Astrocyte (in vitro differentiated cells and primary cell): ENCODE measurements around the gene ADORA2A. TPM values are rescaled to one million over a fixed set of nuclear protein-coding genes. Genes with fewer than 3 reads are reported as not detected.

Experiments
- DNase-seq: peaks from one replicate; pipeline ENCODE4 v3.0.0-alpha.2; 2010; ENCODE audit warnings: low read depth
- FAIRE-seq: peaks from 2 replicates; lab custom pipeline; 2011; peaks lifted over from hg19 to GRCh38; lab: Jason Lieb, UNC
- H2AFZ ChIP-seq: 2 replicates; pipeline ENCODE4 v1.6.0; 2012; ENCODE audit warnings: low read depth, low read length, inconsistent platforms
- H3K27ac ChIP-seq: 2 replicates; pipeline ENCODE4 v1.5.1; 2011; ENCODE audit warnings: low read depth, low read length, inconsistent platforms
- H3K27me3 ChIP-seq: 2 replicates; pipeline ENCODE4 v1.6.0; 2011; ENCODE audit warnings: low read length, inconsistent platforms; ENCODE audit not compliant: insufficient read depth
- H3K36me3 ChIP-seq: 2 replicates; pipeline ENCODE4 v1.5.1; 2011; ENCODE audit warnings: low read length, inconsistent platforms; ENCODE audit not compliant: insufficient read depth
- H3K4me1 ChIP-seq: 2 replicates; pipeline ENCODE4 v1.5.1; 2011; ENCODE audit warnings: low read length, inconsistent platforms; ENCODE audit not compliant: insufficient read depth
- H3K4me2 ChIP-seq: 2 replicates; pipeline ENCODE4 v1.6.0; 2012; ENCODE audit warnings: low read length, inconsistent platforms
- H3K4me3 ChIP-seq: 2 replicates; pipeline ENCODE4 v1.5.1; 2011; ENCODE audit warnings: low read depth, mild to moderate bottlenecking, low read length, inconsistent platforms; ENCODE audit not compliant: insufficient read depth
- H3K79me2 ChIP-seq: 2 replicates; pipeline ENCODE4 v1.6.0; 2012; ENCODE audit warnings: mild to moderate bottlenecking, low read length, inconsistent platforms; ENCODE audit not compliant: insufficient read depth
- H3K9ac ChIP-seq: 2 replicates; pipeline ENCODE4 v1.6.0; 2012; ENCODE audit warnings: mild to moderate bottlenecking, low read length, inconsistent platforms
- H3K9me3 ChIP-seq: 2 replicates; pipeline ENCODE4 v1.5.1; 2012; ENCODE audit warnings: low read depth, mild to moderate bottlenecking, low read length, inconsistent platforms; ENCODE audit not compliant: insufficient read depth
- H4K20me1 ChIP-seq: 2 replicates; pipeline ENCODE4 v1.6.0; 2012; ENCODE audit warnings: low read length, inconsistent platforms; ENCODE audit not compliant: insufficient read depth
- H3K27ac Mint-ChIP-seq: one replicate; pipeline ENCODE4 v1.8.0; 2021; ENCODE audit warnings: mild to moderate bottlenecking, mixed read lengths; ENCODE audit not compliant: unreplicated experiment
- H3K27me3 Mint-ChIP-seq: one replicate; pipeline ENCODE4 v1.8.0; 2021; ENCODE audit warnings: low read depth, mixed read lengths; ENCODE audit not compliant: unreplicated experiment
- H3K36me3 Mint-ChIP-seq: one replicate; pipeline ENCODE4 v1.8.0; 2021; ENCODE audit warnings: low read depth, mixed read lengths; ENCODE audit not compliant: unreplicated experiment
- H3K4me1 Mint-ChIP-seq: one replicate; pipeline ENCODE4 v1.8.0; 2021; ENCODE audit warnings: low read depth, mixed read lengths; ENCODE audit not compliant: unreplicated experiment
- H3K4me3 Mint-ChIP-seq: one replicate; pipeline ENCODE4 v1.8.0; 2021; ENCODE audit warnings: mild to moderate bottlenecking, moderate library complexity, mixed read lengths; ENCODE audit not compliant: unreplicated experiment
- H3K9me3 Mint-ChIP-seq: one replicate; pipeline ENCODE4 v1.8.0; 2021; ENCODE audit warnings: mild to moderate bottlenecking, mixed read lengths; ENCODE audit not compliant: unreplicated experiment
- CTCF ChIP-seq: IDR thresholded peaks from 2 replicates; pipeline ENCODE4 v1.5.1; 2011; ENCODE audit warnings: low read depth, mild to moderate bottlenecking, inconsistent platforms, low read length, moderate library complexity; ENCODE audit not compliant: insufficient read depth
- EZH2 ChIP-seq: IDR thresholded peaks from 2 replicates; pipeline ENCODE4 v1.6.1; 2012; ENCODE audit warnings: mild to moderate bottlenecking, low read length, inconsistent platforms; ENCODE audit not compliant: insufficient read depth
- total RNA-seq: library from RNA; stranded (reverse); gene quantifications from 2 replicates; pipeline ENCODE4 v1.2.1, GENCODE V29; 2021

ADORA2A gene
- total RNA-seq, 1 donor from 2014 or later = 3.9 TPM

GRCh38 chr22:24411256-24412004, 16.0 kb upstream of the ADORA2A start:
- FAIRE-seq = no peak
- no peak overlapping the region for H3K4me3 Mint-ChIP-seq
- peaks cover 16% of the 10 kb centered on the region for H3K36me3 Mint-ChIP-seq
- H3K79me2 ChIP-seq = peaks cover 5% of the 10 kb centered on the region
- TF ChIP-seq CTCF = no peak
- TF ChIP-seq EZH2 = no peak
- no peak for DNase-seq
- no peak overlapping the region for H3K27ac Mint-ChIP-seq
- no peak overlapping the region for H3K27ac ChIP-seq
- no peak overlapping the region for H3K9ac ChIP-seq
- peaks cover 21% of the 10 kb centered on the region for H3K4me1 Mint-ChIP-seq
- H4K20me1 ChIP-seq = peaks cover 36% of the 10 kb centered on the region
- no peak overlapping the region for H3K4me3 ChIP-seq
- H3K9me3 ChIP-seq = no peaks in the 10 kb centered on the region
- no peaks in the 10 kb centered on the region for H3K27me3 Mint-ChIP-seq
- H3K9me3 Mint-ChIP-seq = no peaks in the 10 kb centered on the region
- H2AFZ ChIP-seq = no peak overlapping the region
- no peak overlapping the region for H3K4me2 ChIP-seq
- H3K4me1 ChIP-seq = peaks cover 17% of the 10 kb centered on the region
- H3K27me3 ChIP-seq = no peaks in the 10 kb centered on the region
- H3K36me3 ChIP-seq = peaks cover 7% of the 10 kb centered on the region

DNA sequence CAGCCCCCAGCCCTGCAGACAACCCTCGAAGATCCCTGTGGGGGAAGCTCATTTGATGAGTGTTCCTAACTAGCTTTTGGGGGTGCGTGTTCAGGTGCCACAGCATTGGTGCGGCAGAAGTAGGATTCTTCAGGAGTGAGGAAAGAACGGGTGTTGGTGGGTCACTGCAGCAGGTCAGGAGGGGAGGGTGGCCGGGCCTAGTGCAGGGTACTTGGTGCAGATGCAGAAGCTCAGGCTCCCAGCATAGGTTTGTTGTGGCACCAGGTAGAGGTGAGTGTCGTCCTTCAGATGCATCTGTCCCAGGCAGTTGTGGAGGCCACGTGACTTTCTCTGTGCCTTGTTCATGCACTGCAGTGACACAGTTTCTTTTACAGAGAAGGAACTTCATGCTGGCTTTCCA, 15.1 kb upstream of the ADORA2A start:
- Histone ChIP-seq H2AFZ (no peak overlapping the region), H3K4me3 (no peak overlapping the region), H4K20me1 (peaks cover 34% of the 10 kb centered on the region), H3K9ac (no peak overlapping the region), H3K36me3 (peaks cover 7% of the 10 kb centered on the region), H3K9me3 (no peaks in the 10 kb centered on the region), H3K4me2 (no peak overlapping the region), H3K79me2 (peaks cover 5% of the 10 kb centered on the region), H3K4me1 (peaks cover 11% of the 10 kb centered on the region), H3K27me3 (no peaks in the 10 kb centered on the region), H3K27ac (no peak overlapping the region)
- H3K27me3 Mint-ChIP-seq = no peaks in the 10 kb centered on the region
- peaks cover 12% of the 10 kb centered on the region for H3K4me1 Mint-ChIP-seq
- no peaks in the 10 kb centered on the region for H3K9me3 Mint-ChIP-seq
- TF ChIP-seq EZH2 (no peak), CTCF (no peak)
- H3K4me3 Mint-ChIP-seq = no peak overlapping the region
- peaks cover 12% of the 10 kb centered on the region for H3K36me3 Mint-ChIP-seq
- no peak overlapping the region for H3K27ac Mint-ChIP-seq
- DNase-seq (no peak), FAIRE-seq (no peak)

DNA sequence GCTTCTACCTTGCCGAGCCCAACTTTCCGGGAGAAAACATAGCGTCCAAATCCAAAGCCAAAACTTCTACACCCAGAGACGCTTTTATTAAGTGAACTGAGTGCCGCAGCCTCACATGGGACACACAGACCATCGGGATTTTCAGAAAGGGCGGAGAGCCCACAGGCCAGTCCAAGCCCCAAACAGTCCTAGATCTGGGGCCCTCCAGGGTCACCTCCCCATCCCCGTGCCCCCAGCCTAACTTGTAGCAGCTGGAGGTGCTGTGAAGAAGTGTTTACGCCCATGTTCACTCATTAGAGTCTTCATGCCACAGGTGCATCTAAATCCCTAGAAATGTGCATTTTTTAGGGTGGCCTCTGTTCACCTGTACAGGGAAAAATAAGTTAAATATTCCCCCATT, 14.1 kb upstream of the ADORA2A start:
- H3K27ac Mint-ChIP-seq = no peak overlapping the region
- no peak overlapping the region for H3K4me2 ChIP-seq

More for the DNA sequence above, 14.1 kb upstream of the ADORA2A start:
- Histone ChIP-seq H2AFZ (no peak overlapping the region), H3K9me3 (no peaks in the 10 kb centered on the region), H3K27me3 (no peaks in the 10 kb centered on the region), H3K4me3 (no peak overlapping the region), H3K4me1 (peaks cover 6% of the 10 kb centered on the region), H3K36me3 (peaks cover 7% of the 10 kb centered on the region), H3K27ac (no peak overlapping the region), H3K9ac (no peak overlapping the region), H4K20me1 (peaks cover 24% of the 10 kb centered on the region), H3K79me2 (no peaks in the 10 kb centered on the region)
- DNase-seq = no peak
- FAIRE-seq = no peak
- peaks cover 7% of the 10 kb centered on the region for H3K4me1 Mint-ChIP-seq
- peaks cover 12% of the 10 kb centered on the region for H3K36me3 Mint-ChIP-seq
- no peaks in the 10 kb centered on the region for H3K27me3 Mint-ChIP-seq
- H3K9me3 Mint-ChIP-seq = no peaks in the 10 kb centered on the region
- H3K4me3 Mint-ChIP-seq = no peak overlapping the region
- TF ChIP-seq EZH2 (no peak), CTCF (no peak)
